Activated naive CD8-positive, alpha-beta T cell (primary cell): ENCODE data around the gene TMSB10.
"Not testable (repeated sequence)": the region's sequence is repeated elsewhere in the genome, so short reads cannot be mapped to it uniquely, and the experiment has no call there.

Experiments
- H3K27ac Mint-ChIP-seq: one replicate; pipeline ENCODE4 v1.8.0; 2021; ENCODE audit warnings: mixed read lengths
- H3K27me3 Mint-ChIP-seq: one replicate; pipeline ENCODE4 v1.8.0; 2021; ENCODE audit warnings: mixed read lengths
- H3K36me3 Mint-ChIP-seq: one replicate; pipeline ENCODE4 v1.8.0; 2021; ENCODE audit warnings: mixed read lengths
- H3K4me1 Mint-ChIP-seq: one replicate; pipeline ENCODE4 v1.8.0; 2021; ENCODE audit warnings: low read depth, mixed read lengths
- H3K4me3 Mint-ChIP-seq: one replicate; pipeline ENCODE4 v1.8.0; 2021; ENCODE audit warnings: mild to moderate bottlenecking, mixed read lengths
- H3K9me3 Mint-ChIP-seq: one replicate; pipeline ENCODE4 v1.8.0; 2021; ENCODE audit warnings: low read depth, mixed read lengths

Gene TMSB10

GRCh38 chr2:84874381-84875212, 30.9 kb upstream of the TMSB10 start:
- Mint-ChIP-seq H3K27me3 (no peaks in the 10 kb centered on the region), H3K36me3 (peaks cover 19% of the 10 kb centered on the region), H3K9me3 (no peaks in the 10 kb centered on the region), H3K4me3 (peak overlapping the region; percentile 75), H3K27ac (peak overlapping the region; percentile 95), H3K4me1 (peaks cover 91% of the 10 kb centered on the region)

GRCh38 chr2:84875213-84875560, 30.3 kb upstream of the TMSB10 start:
- Mint-ChIP-seq H3K4me3 (peak overlapping the region; percentile 75), H3K27me3 (no peaks in the 10 kb centered on the region), H3K9me3 (no peaks in the 10 kb centered on the region), H3K27ac (peak overlapping the region; percentile 95), H3K4me1 (peaks cover 87% of the 10 kb centered on the region), H3K36me3 (peaks cover 16% of the 10 kb centered on the region)

GRCh38 chr2:84875619-84876018, 29.8 kb upstream of the TMSB10 start:
- peak overlapping the region; percentile 95 for H3K27ac Mint-ChIP-seq
- H3K9me3 Mint-ChIP-seq, H3K27me3 Mint-ChIP-seq: not testable (repeated sequence)
- peaks cover 12% of the 10 kb centered on the region for H3K36me3 Mint-ChIP-seq
- H3K4me1 Mint-ChIP-seq = peaks cover 83% of the 10 kb centered on the region
- peak overlapping the region; percentile 96 for H3K4me3 Mint-ChIP-seq

GRCh38 chr2:84876369-84876768, 29.1 kb upstream of the TMSB10 start:
- H3K9me3 Mint-ChIP-seq = no peaks in the 10 kb centered on the region
- peak overlapping the region; percentile 96 for H3K4me3 Mint-ChIP-seq
- H3K27ac Mint-ChIP-seq = peak overlapping the region; percentile 95
- peaks cover 11% of the 10 kb centered on the region for H3K36me3 Mint-ChIP-seq
- no peaks in the 10 kb centered on the region for H3K27me3 Mint-ChIP-seq
- H3K4me1 Mint-ChIP-seq = peaks cover 78% of the 10 kb centered on the region

GRCh38 chr2:84878459-84878858, 27.0 kb upstream of the TMSB10 start:
- Mint-ChIP-seq H3K36me3 (peaks cover 11% of the 10 kb centered on the region), H3K4me1 (peaks cover 79% of the 10 kb centered on the region), H3K4me3 (peak overlapping the region; percentile 96), H3K9me3 (no peaks in the 10 kb centered on the region), H3K27me3 (no peaks in the 10 kb centered on the region), H3K27ac (peak overlapping the region; percentile 95)

- peak overlapping the region; percentile 95 for H3K27ac Mint-ChIP-seq
- H3K4me1 Mint-ChIP-seq = peaks cover 77% of the 10 kb centered on the region
- H3K36me3 Mint-ChIP-seq = peaks cover 11% of the 10 kb centered on the region
These were observed 26.4 kb upstream of the TMSB10 start for GRCh38 chr2:84878896-84879583.

GRCh38 chr2:84879584-84880394, 25.7 kb upstream of the TMSB10 start:
- no peaks in the 10 kb centered on the region for H3K27me3 Mint-ChIP-seq
- H3K9me3 Mint-ChIP-seq = no peaks in the 10 kb centered on the region
- H3K4me3 Mint-ChIP-seq = peak overlapping the region; percentile 96
- peaks cover 8% of the 10 kb centered on the region for H3K36me3 Mint-ChIP-seq
- peaks cover 75% of the 10 kb centered on the region for H3K4me1 Mint-ChIP-seq
- H3K27ac Mint-ChIP-seq = peak overlapping the region; percentile 99

More at GRCh38 chr2:84878896-84879583, 26.4 kb upstream of the TMSB10 start:
- no peaks in the 10 kb centered on the region for H3K27me3 Mint-ChIP-seq
- H3K9me3 Mint-ChIP-seq = no peaks in the 10 kb centered on the region
- peak overlapping the region; percentile 96 for H3K4me3 Mint-ChIP-seq

- Mint-ChIP-seq H3K4me1 (peaks cover 72% of the 10 kb centered on the region), H3K9me3 (no peaks in the 10 kb centered on the region), H3K36me3 (peaks cover 4% of the 10 kb centered on the region)
These were observed 25.1 kb upstream of the TMSB10 start for GRCh38 chr2:84880395-84880644.

GRCh38 chr2:84880645-84881521, 24.6 kb upstream of the TMSB10 start, which contains the start of gene TRABD2A:
Gene TRABD2A (minus strand): TSS chr2:84881084. CDS start chr2:84881039, 45 bp downstream.
- Mint-ChIP-seq H3K36me3 (peaks cover 4% of the 10 kb centered on the region), H3K27ac (peak within 1 kb of the TSS; percentile 100), H3K4me1 (peaks cover 72% of the 10 kb centered on the region)

More at GRCh38 chr2:84880395-84880644, 25.1 kb upstream of the TMSB10 start:
- H3K27me3 Mint-ChIP-seq = no peaks in the 10 kb centered on the region
- peak overlapping the region; percentile 96 for H3K4me3 Mint-ChIP-seq
- peak overlapping the region; percentile 99 for H3K27ac Mint-ChIP-seq

GRCh38 chr2:84881581-84882413, 23.7 kb upstream of the TMSB10 start:
- Mint-ChIP-seq H3K36me3 (no peaks in the 10 kb centered on the region), H3K9me3 (no peaks in the 10 kb centered on the region), H3K27ac (peak overlapping the region; percentile 100), H3K27me3 (no peaks in the 10 kb centered on the region), H3K4me1 (peaks cover 70% of the 10 kb centered on the region), H3K4me3 (peak overlapping the region; percentile 97)

More at GRCh38 chr2:84880645-84881521, 24.6 kb upstream of the TMSB10 start, which contains the start of gene TRABD2A:
- peak within 1 kb of the TSS; percentile 97 for H3K4me3 Mint-ChIP-seq
- H3K27me3 Mint-ChIP-seq = no peaks in the 10 kb centered on the region
- H3K9me3 Mint-ChIP-seq = no peaks in the 10 kb centered on the region

- H3K36me3 Mint-ChIP-seq = no peaks in the 10 kb centered on the region
- H3K4me1 Mint-ChIP-seq = peaks cover 70% of the 10 kb centered on the region
These were observed 23.1 kb upstream of the TMSB10 start for GRCh38 chr2:84882414-84882738.

GRCh38 chr2:84882775-84883550, 22.5 kb upstream of the TMSB10 start:
- Mint-ChIP-seq H3K27ac (peak overlapping the region; percentile 100), H3K4me1 (peaks cover 70% of the 10 kb centered on the region), H3K36me3 (no peaks in the 10 kb centered on the region)

More at GRCh38 chr2:84882414-84882738, 23.1 kb upstream of the TMSB10 start:
- Mint-ChIP-seq H3K27ac (peak overlapping the region; percentile 100), H3K4me3 (peak overlapping the region; percentile 97), H3K9me3 (no peaks in the 10 kb centered on the region), H3K27me3 (no peaks in the 10 kb centered on the region)

GRCh38 chr2:84884449-84884848, 21.0 kb upstream of the TMSB10 start:
- Mint-ChIP-seq H3K27me3 (no peaks in the 10 kb centered on the region), H3K36me3 (no peaks in the 10 kb centered on the region), H3K9me3 (no peaks in the 10 kb centered on the region), H3K4me3 (no peak overlapping the region), H3K27ac (no peak overlapping the region), H3K4me1 (peaks cover 69% of the 10 kb centered on the region)

More at GRCh38 chr2:84882775-84883550, 22.5 kb upstream of the TMSB10 start:
- Mint-ChIP-seq H3K27me3 (no peaks in the 10 kb centered on the region), H3K4me3 (peak overlapping the region; percentile 97), H3K9me3 (no peaks in the 10 kb centered on the region)
